DOHH2 (cell line): ENCODE measurements around the gene WDR18.

Experiments
- EZH2phosphoT487 ChIP-seq: fragments of 200-600 bp; sonication (generic); IDR thresholded peaks from 2 replicates; pipeline ENCODE4 v1.6.1; 2017; ENCODE audit warnings: borderline replicate concordance, mild to moderate bottlenecking, antibody characterized with exemption, low read length, moderate library complexity, mixed read lengths
- TF ChIP-seq, protein P1 (sequence below): fragments of 200-600 bp; sonication (generic); IDR thresholded peaks from one replicate; pipeline ENCODE4 v1.5.1; 2014; ENCODE audit warnings: antibody characterized with exemption, mild to moderate bottlenecking, low read depth, low read length; ENCODE audit not compliant: poor library complexity, severe bottlenecking

DNA sequence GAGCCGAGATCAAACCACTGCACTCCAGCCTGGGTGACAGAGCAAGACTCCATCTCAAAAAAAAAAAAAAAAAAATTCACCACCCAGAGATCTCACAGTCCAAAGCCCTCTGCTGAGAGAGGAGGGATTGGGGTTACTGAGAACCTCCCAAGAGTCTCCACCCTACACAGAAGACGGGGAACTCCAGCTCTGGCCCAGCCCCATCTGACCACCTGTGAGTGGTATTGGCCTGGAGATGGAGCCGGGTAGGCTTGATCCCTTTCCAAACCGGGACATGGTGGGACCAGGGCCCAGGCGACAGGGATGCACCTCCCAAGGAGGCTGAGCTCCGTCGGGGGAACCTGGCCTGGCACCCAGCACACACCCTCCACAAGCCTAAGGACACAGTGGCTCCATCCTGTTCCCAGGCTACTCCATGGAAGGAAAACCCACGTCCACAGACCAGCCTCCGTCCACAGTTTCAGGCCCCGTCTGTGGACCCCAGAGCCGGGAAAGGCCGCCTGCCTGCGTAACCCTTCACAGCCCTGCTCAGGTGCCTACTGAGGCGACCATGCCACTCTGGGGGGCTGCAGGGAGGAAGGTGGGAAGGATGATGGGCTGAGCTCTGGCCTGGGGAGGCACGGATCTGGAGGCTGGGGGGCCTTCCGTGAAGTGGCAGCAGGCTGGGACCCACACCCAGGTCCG lies 34.9 kb downstream of the WDR18 start:
- TF ChIP-seq, protein P1, sequence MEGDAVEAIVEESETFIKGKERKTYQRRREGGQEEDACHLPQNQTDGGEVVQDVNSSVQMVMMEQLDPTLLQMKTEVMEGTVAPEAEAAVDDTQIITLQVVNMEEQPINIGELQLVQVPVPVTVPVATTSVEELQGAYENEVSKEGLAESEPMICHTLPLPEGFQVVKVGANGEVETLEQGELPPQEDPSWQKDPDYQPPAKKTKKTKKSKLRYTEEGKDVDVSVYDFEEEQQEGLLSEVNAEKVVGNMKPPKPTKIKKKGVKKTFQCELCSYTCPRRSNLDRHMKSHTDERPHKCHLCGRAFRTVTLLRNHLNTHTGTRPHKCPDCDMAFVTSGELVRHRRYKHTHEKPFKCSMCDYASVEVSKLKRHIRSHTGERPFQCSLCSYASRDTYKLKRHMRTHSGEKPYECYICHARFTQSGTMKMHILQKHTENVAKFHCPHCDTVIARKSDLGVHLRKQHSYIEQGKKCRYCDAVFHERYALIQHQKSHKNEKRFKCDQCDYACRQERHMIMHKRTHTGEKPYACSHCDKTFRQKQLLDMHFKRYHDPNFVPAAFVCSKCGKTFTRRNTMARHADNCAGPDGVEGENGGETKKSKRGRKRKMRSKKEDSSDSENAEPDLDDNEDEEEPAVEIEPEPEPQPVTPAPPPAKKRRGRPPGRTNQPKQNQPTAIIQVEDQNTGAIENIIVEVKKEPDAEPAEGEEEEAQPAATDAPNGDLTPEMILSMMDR: no peak
- no peak for TF ChIP-seq EZH2phosphoT487
